SW480 (cell line): ENCODE measurements around the gene LITAF.
"Not testable (repeated sequence)": the region's sequence is repeated elsewhere in the genome, so short reads cannot be mapped to it uniquely, and the experiment has no call there.

Experiments
- DNase-seq: peaks from one replicate; pipeline ENCODE4 v3.0.0-alpha.2; 2016; ENCODE audit warnings: low spot score

LITAF gene

DNA sequence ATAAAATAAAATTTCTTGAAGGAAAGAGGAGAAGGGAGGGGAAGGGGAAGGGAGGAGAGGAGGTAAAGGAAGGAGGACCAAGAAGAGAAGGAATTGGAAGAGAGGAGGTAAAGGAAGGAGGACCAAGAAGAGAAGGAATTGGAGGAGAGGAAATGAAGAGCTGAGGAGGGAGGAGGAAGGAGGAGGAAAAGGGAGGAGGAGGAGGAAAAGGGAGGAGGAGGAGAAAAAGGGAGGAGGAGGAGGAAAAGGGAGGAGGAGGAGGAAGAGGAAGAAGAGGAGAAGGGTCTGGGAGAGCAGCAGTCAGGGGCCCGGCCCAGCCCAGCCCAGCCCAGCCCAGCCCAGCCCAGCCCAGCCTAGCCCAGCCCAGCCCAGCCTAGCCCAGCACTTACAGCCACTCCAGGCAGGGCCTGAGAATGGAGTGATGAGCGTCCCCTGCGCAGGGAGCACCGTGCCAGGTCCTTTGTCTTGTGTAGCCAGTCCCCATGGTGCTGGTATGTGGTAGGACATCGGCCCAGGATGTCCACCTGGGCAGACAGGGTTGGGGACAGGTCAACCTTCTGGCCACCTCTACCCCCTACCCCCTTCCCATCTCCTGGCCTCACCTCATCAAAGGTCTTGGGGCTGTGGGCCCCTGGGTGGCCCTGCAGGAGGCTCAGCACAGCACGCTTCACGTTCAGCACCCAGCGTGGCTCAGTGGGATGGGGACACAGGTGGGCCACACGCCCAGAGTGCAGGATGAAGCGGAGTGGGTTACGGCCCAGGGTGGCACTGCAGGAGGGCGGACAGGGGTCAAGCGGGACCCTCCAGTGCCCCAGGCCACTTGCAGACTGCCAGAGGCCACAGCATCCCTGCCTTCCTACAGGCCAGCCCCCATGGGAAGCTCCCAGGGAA is 70.9 kb downstream of the LITAF start:
- no peak for DNase-seq

DNA sequence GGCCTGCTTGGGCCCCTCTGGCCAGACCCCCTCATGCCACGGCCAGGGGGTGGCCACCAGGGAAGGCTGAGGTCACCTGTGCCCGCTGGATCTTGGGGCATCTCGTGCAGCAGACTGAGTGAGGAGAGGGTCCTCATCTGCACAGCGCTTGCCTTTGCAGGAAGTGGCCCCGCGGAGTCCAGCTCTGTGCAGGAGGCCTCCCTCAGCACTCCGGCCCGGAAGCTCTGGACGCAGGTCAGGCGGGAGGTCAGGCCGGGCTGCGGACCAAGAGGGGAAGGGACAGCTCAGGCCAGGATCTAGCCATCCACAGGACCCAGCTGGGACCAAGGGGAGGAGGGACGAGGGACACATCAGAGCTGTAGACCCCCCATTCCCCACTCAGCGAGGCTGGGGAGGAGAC is 72.4 kb downstream of the LITAF start:
- no peak for DNase-seq

DNA sequence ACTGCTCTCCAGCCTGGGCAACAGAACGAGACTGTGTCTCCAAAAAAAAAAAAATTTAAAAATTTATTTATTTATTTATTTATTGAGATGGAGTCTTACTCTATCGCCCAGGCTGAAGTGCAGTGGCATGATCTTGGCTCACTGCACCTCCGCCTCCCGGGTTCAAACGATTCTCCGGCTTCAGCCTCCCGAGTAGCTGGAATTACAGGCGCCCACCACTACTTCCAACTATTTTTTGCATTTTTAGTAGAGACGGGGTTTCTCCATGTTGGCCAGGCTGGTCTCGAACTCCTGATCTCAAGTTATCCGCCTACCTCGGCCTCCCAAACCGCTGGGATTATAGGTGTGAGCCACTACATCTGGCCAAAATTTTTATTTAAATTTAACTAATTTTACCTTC is 73.4 kb downstream of the LITAF start:
- DNase-seq, result not testable (repeated sequence)

DNA sequence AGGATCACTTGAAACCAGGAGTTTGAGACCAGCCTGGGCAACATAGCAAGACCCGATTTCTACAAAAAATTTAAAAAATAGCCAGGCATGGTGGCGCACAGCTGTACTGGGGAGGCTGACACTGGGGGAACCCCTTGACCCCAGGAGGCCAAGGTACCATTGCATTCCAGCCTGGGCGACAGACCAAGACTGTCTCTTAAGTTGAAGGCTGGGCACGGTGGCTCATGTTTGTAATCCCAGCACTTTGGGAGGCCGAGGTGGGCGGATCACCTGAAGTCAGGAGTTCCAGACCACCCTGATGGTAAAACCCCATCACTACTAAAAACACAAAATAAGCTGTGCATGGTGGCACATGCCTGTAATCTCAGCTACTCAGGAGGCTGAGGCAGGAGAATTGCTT is 74.9 kb downstream of the LITAF start:
- DNase-seq, result no peak

DNA sequence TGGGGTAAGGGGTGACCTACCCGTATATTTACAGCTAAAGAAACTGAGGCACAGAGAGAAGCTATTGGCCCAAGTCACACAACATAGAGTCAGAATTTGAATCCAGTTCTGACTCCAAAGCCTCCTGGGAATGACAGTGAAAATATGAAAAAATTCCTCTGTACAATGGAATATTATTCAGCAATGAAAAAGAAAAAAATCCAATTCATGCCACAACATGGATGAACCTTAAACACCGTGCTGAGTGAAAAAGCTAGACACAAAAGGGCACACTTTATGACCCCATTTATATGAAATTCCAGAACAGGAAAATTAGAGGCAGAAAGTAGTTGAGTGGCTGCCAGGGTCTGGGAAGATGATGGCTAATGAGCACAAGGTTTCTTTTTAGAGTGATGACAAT is 75.4 kb downstream of the LITAF start:
- DNase-seq, result no peak

DNA sequence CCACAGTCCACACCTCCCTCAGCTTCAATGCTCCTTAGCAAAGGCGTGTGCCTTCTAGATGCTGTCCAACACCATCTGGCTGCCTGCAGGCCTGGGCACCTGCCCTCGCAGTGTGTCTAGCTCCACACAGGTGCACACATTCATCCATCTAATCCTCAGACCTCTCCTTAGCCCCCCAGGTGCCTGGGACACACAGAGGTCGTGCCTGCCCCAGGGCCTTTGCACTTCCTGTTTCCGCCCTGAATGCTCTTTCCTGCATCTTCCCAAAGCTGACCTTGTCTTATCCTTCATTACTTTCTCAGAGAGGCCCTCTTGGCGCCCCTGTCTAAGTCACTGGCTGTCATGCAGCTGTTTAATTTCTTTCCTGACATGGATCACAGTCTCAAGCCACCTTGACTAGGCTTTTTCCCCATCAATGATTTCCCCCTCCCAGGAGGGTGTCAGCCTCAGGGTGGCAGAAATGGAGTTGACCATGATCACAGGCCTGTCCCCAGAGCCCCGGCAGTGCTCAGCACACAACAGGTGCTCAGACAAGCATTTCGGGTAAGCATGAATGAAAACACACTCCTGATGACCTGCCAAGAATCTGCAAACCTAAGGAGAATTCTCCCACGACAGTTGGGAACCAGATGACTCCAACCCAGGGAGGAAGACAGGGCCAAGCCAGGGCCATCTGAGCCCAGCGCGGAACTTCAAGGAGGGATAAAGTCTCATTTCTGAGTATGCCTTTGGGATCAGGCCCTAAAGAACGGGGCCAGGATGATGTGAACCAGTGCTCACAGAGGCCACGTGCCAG is 76.3 kb downstream of the LITAF start:
- DNase-seq, result no peak

DNA sequence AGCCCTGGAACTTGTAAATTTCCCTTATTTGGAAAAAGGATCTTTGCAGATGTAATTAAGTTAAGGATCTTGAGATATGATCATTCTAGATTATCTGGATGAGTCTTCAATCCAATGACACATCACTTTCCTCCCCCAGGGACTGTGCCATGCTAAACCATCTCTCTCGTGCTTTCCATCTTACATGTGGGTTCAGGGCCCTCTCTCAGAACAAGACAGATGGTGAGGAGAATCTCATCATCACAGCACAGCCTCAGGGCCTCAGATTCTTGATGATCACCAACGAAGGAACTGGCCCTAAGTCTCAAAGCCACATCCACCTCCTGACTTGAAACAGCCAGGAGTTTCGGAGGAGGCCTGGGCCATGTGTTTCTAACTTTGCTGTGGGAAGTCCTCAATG is 78.7 kb downstream of the LITAF start:
- no peak for DNase-seq

DNA sequence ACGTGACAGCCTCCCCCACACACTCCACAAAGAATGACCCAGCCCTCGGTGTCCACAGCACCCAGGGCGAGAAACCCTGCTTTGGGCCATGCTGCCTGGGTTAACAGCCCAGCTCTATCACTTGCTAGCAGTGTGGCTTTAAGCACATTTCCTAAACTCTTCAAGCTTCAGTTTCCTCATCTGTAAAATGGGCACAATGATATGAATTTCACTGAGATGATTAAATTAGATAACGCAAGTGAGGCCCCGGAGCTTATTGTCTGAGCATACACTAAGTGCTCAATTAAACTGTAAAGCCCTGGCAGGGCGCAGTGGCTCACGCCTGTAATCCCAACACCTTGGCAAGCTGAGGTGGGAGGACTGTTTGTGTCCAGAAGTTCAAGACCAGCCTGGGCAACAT is 79.4 kb downstream of the LITAF start:
- DNase-seq, result no peak

DNA sequence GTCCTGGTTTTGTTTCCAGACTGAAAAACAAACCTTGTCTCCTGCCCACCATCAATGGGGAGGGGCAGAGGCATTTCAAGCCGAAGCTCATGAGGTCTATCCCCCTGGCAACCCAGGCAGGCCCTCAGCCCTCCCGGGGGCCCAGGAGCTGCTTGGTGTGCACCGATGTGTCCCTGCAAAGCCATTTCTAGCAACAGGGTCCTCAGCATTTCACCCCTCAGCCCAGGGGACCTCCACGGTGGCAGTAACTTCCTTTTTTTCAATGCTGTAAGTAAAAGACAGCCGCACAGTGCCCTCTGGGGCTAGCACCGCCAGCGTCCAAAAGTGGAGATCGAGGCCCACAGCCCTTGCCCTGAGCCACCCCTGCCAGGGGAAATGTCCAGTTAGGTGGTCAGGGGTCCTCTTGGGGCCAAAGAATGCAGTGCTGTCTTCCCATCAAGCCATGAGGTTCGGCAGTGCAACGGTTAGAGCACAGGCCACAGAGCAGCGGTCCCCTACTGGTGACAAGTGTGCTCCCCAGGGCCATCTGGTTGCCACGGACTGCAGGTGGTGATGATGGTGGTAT is 79.9 kb downstream of the LITAF start:
- DNase-seq, result no peak

DNA sequence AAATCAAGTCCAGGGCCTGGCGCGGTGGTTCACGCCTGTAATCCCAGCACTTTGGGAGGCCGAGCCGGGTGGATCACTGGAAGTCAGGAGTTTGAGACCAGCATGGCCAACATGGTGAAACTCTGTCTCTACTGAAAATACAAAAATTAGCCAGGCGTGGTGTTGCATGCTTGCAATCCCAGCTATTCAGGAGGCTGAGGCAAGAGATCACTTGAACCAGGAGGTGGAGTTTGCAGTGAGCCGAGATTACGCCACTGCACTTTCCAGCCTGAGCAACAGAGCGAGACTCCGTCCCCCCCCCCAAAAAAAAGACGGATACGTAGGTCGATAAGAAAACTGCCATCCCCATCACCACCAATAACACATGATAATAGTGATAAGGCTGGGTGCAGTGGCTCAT is 82.5 kb downstream of the LITAF start:
- not testable (repeated sequence) for DNase-seq

DNA sequence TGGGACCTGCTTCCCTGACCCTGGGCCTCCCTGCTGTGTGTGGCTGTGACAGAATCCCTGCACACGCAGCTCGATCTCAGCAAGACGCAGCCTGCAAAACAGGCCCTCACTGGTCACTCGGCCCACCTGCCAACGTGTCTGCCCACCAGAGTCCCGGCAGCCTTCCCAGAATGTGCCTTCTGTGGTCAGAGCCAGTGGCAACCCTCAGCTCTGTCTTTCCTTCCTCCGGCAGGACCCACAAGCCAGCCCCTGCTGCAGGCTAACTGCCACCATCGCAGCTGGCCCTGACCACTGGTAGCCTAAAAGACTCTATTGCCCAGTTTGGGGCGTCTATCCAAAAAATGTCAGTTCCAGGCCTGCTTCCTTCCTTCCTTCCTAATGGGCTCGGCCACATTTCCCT is 83.2 kb downstream of the LITAF start:
- no peak for DNase-seq

DNA sequence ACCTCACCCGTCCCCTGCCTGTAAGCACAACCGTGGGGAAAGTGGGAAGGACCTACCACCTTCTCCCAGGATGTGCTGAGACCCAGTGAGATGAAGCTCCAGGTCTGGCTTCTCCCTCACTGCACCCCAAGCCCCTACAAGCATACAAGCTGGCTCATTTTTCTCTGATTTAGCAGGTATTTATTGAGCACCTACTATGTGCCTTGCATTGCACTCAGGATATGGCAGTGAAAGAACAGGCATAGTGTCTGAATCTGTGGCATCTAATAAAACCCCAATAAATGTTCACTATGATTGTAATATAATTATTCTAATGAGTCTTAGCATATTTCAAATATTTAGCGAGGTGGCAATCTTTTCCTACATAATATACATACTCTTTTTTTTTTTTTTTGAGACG is 84.5 kb downstream of the LITAF start:
- no peak for DNase-seq

DNA sequence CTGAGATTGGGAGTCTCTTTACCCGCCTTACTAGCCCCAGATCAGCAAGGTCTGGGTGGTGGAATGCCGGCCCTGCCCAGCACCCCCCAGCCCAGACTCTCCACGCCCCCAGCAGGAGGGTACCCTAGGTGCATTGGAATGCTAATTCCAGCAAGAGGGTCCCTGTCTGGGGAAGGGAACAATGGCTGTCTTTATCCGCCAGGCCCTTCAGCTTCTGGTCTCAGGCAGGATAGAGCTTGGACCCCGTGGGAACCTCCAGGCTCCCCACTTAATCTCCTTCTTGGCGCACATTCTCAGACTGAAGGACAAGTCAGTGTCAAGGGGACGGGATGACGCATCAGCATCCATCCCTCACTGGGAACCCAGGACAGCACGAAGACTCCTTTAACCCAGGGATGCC is 85.1 kb downstream of the LITAF start:
- no peak for DNase-seq

DNA sequence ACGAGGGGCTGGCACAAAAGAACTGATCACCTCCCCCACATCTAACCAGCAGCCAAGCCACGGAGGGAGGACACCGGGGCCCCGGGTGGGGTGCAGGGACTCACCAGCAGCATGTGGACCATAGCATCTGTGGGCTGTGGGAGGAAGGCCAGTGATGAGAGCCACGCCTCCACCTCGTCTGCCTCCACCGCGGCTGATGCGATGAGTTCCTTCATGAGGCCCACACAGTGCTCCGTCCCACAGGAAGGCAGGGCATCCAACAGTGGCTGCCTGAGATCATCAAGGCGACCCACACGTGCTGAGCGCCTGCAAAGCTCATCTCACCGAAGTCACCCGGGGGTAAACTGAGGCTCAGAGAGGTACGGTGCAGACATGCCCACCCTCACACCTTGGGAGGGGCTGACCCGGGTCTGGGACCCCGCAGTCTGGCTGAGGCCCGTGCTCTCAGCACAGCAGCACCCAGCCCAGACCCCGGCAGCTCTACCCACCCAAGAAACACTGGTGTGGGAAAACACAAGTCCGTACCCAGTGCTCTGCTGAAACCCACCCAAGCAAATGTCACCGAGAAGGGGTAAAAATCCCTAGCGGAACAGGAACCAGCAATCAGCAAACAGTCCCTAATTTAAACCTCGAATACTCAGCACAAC is 85.9 kb downstream of the LITAF start:
- no peak for DNase-seq

DNA sequence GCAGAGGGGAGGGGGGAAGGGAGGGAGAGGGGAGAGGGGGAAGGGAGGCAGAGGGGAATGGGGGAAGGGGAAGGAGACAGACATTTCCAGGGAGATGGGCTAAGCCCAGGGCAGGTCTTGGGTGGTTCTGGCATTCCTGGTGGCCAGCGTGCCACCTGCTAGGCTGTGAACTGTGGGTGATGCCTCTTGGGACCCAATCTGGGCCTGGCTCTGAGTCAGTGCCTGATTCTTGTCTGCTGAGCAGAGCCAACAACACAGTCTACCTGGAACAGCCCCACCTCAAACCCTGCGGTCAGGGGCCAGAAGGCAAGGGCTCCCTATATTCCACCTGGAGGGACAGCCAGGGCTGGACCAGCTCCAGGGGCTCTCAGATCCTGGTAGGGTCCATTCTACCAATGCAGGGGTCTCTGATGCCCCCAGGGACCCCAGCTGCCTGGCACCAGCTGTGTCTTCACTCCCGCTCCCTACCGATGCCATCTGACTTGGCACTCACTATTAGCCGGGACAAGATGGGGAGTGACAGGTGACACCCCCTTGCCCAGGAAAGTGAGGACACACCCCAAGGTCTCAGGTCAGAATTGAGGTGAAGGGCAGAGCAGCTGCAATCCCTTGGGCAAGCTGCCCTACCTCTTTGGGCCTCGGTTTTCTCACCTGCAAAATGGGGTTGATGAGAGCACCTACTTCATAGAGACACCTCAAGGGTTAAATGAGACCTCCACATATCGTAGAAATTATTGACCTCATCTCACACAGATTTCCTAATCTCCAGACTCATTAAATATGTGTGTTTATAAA is 87.2 kb downstream of the LITAF start:
- peak; percentile 43 for DNase-seq

DNA sequence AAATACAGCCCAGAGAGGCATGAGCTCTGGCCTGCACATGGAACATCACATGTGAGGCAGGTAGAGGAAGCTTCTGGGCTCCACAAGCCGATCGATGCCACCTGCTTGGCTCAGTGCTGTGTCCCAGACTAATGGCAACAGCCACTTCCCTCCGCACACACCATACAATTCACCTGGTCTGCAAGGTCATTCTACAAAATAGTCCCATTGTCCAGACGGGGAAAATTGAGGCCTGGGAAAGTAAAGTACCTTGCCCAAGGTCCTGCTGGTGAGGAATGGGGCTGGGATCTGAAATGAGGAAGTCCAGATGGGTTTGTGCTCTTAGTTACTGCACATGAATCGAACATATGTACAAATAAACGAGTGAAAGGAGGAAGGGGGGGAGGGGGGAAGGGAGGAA is 88.0 kb downstream of the LITAF start:
- DNase-seq, result no peak

DNA sequence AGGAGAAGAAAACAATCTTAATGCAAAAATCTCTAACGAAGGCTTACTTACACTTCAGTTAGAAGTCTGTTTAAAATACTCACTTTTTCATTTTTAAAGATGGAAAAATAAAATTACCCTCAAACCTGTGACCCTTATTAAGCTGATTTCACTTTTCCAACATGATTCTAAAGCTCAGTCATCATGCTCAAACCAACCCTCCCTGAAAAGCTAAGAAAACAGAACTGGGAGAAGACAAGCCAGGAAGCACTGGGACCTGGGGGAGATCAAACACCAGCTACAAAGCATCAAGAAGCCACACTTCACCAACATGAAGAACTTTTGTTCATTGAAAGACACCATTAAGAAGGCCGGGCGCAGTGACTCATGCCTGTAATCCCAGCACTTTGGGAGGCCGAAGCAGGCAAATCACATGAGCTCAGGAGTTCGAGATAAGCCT is 88.8 kb downstream of the LITAF start:
- peak; percentile 81 for DNase-seq
